ENCODE data around the gene MARCHF6. TPM values are rescaled to one million over a fixed set of nuclear protein-coding genes. Genes with fewer than 3 reads are reported as not detected.

The MARCHF6 gene
- total RNA-seq, 3 donors from 2014 or later, result 141 to 205 (median 165) TPM

GRCh38 chr5:10333154-10334006 lies 20.1 kb upstream of the MARCHF6 start:
- no peaks in the 10 kb centered on the region for H3K36me3 ChIP-seq (ENCODE audit: low read depth)
- H3K9me3 ChIP-seq, result no peaks in the 10 kb centered on the region
- H3K4me1 ChIP-seq (ENCODE audit: low read depth), result peaks cover 10% of the 10 kb centered on the region
- H3K4me3 ChIP-seq, result peak overlapping the region; percentile 18
- intact Hi-C loops (cut with DNase I, micrococcal nuclease), result no loop called here
- peak; percentile 53 to 75 (median 62) for DNase-seq
- peak; percentile 86 for ATAC-seq
- no peak for TF ChIP-seq CTCF (IDR thresholded peaks at IDR 0.05)

- ATAC-seq (no peak), DNase-seq (no peak)
- Histone ChIP-seq H3K36me3 (ENCODE audit: low read depth) (no peaks in the 10 kb centered on the region), H3K4me1 (ENCODE audit: low read depth) (peaks cover 10% of the 10 kb centered on the region), H3K9me3 (no peaks in the 10 kb centered on the region), H3K4me3 (no peak overlapping the region)
- intact Hi-C loops (cut with DNase I, micrococcal nuclease), result no loop called here
- no peak for TF ChIP-seq CTCF (IDR thresholded peaks at IDR 0.05)
Measured at GRCh38 chr5:10334831-10335230, 18.7 kb upstream of the MARCHF6 start.

- Histone ChIP-seq H3K9me3 (no peaks in the 10 kb centered on the region), H3K36me3 (ENCODE audit: low read depth) (no peaks in the 10 kb centered on the region), H3K4me3 (no peak overlapping the region), H3K4me1 (ENCODE audit: low read depth) (peaks cover 7% of the 10 kb centered on the region)
- ATAC-seq, result no peak
- intact Hi-C loops (cut with DNase I, micrococcal nuclease), result no loop called here
- DNase-seq, result no peak
- TF ChIP-seq CTCF (IDR thresholded peaks at IDR 0.05), result no peak
Measured at GRCh38 chr5:10335711-10336470, 17.6 kb upstream of the MARCHF6 start.

GRCh38 chr5:10337107-10337506 lies 16.4 kb upstream of the MARCHF6 start:
- no peak for TF ChIP-seq CTCF (IDR thresholded peaks at IDR 0.05)
- Histone ChIP-seq H3K9me3 (no peaks in the 10 kb centered on the region), H3K36me3 (ENCODE audit: low read depth) (no peaks in the 10 kb centered on the region), H3K4me1 (ENCODE audit: low read depth) (no peaks in the 10 kb centered on the region), H3K4me3 (no peak overlapping the region)
- no peak for DNase-seq
- ATAC-seq, result no peak
- intact Hi-C loops (cut with DNase I, micrococcal nuclease), result no loop called here

GRCh38 chr5:10337986-10338385 lies 15.5 kb upstream of the MARCHF6 start:
- Histone ChIP-seq H3K9me3 (no peaks in the 10 kb centered on the region), H3K4me1 (ENCODE audit: low read depth) (no peaks in the 10 kb centered on the region), H3K36me3 (ENCODE audit: low read depth) (no peaks in the 10 kb centered on the region), H3K4me3 (no peak overlapping the region)
- no peak for ATAC-seq
- no peak for TF ChIP-seq CTCF (IDR thresholded peaks at IDR 0.05)
- intact Hi-C loops (cut with DNase I, micrococcal nuclease), result no loop called here
- no peak for DNase-seq
